ENCODE data around the gene RFFL.

Gene RFFL

DNA sequence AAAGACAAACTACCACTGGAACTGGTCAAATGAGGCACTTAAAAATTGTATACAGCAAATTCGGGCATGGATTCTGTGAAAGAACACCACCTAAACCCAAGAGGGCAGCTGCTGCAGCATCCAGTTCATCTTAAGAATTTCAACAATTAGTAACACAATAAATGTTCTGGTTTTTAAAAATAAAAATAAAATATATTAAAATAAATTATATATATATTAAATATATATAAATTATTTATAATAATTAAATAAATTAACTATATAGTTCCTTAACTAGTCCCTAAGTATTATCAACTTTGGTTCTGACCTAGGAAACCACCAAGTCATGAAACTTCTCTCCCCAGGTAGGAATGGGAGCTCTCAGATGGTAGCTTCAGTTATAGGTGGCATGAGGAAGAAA is 13.4 kb upstream of the RFFL start:
- no peak overlapping the region for H3K9ac ChIP-seq (ENCODE audit: low read depth, low read length)
- no peak overlapping the region for H3K4me3 ChIP-seq (ENCODE audit: low read depth, low read length)
- H3K36me3 ChIP-seq (ENCODE audit: control insufficient read depth, insufficient read depth, low read length): no peaks in the 10 kb centered on the region
- H3K9me3 ChIP-seq (ENCODE audit: control insufficient read depth, insufficient read depth, low read length): no peaks in the 10 kb centered on the region
- H3K4me1 ChIP-seq (ENCODE audit: control insufficient read depth, insufficient read depth, low read length): peaks cover 5% of the 10 kb centered on the region
- no peaks in the 10 kb centered on the region for H3K27me3 ChIP-seq (ENCODE audit: control insufficient read depth, insufficient read depth, low read length)

- Histone ChIP-seq H3K4me1 (ENCODE audit: control insufficient read depth, insufficient read depth, low read length) (no peaks in the 10 kb centered on the region), H3K9ac (ENCODE audit: low read depth, low read length) (no peak overlapping the region), H3K9me3 (ENCODE audit: control insufficient read depth, insufficient read depth, low read length) (no peaks in the 10 kb centered on the region), H3K4me3 (ENCODE audit: low read depth, low read length) (no peak overlapping the region), H3K27me3 (ENCODE audit: control insufficient read depth, insufficient read depth, low read length) (no peaks in the 10 kb centered on the region), H3K36me3 (ENCODE audit: control insufficient read depth, insufficient read depth, low read length) (no peaks in the 10 kb centered on the region)
Measured at GRCh38 chr17:35074711-35075707, 11.5 kb upstream of the RFFL start.

DNA sequence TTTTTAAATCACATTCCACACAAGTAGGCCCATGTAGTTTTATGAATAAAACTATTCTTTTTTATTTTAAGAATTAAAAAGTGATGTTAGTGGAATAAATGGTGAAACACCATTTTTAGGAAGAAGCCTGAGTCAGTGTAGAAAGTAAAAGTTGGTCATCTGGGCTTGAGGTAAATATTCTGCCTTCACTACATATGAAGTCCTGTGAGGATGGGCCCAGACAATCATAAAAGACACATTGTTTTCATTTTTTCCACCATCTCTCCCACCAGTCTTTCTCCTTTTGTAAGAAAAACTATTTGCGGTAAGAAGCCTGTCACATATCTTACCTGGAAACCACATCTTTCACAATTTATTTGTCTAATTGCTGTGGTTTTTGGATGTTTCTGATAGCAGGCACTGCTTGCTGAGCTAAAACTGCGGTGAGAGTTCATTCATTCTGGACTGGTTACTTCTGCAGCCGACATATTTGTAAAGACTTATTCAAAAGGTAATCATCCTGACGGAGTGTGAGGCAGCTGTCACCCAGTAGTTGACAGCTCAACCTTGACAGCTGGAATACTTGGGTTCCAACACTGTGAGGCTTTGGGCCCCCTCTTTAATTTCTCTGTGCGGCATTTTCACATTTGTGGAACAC is 10.6 kb upstream of the RFFL start:
- Histone ChIP-seq H3K36me3 (ENCODE audit: control insufficient read depth, insufficient read depth, low read length) (no peaks in the 10 kb centered on the region), H3K9ac (ENCODE audit: low read depth, low read length) (no peak overlapping the region), H3K27me3 (ENCODE audit: control insufficient read depth, insufficient read depth, low read length) (no peaks in the 10 kb centered on the region), H3K9me3 (ENCODE audit: control insufficient read depth, insufficient read depth, low read length) (no peaks in the 10 kb centered on the region), H3K4me3 (ENCODE audit: low read depth, low read length) (no peak overlapping the region), H3K4me1 (ENCODE audit: control insufficient read depth, insufficient read depth, low read length) (no peaks in the 10 kb centered on the region)

DNA sequence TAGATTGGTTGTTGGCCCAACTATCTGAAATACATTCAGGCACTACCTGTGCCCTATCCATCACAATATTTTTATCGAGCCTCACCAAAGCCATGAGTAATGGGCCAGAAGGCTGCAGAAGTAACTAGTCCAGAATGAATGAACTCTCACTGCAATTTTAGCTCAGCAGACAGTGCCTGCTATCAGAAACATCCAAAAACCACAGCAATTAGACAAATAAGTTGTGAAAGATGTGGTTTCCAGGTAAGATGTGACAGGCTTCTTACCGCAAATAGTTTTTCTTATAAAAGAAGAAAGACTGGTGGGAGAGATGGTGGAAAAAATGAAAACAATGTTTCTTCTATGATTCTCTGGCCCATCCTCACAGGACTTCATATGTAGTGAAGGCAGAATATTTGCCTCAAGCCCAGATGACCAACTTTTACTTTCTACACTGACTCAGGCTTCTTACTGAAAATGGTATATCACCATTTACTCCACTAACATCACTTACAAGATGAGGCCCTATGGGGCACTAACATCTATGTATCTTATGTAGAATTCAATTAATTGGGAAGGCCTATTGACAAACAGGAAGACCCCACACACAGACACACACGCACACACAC is 9.8 kb upstream of the RFFL start:
- H3K4me1 ChIP-seq (ENCODE audit: control insufficient read depth, insufficient read depth, low read length): no peaks in the 10 kb centered on the region

DNA sequence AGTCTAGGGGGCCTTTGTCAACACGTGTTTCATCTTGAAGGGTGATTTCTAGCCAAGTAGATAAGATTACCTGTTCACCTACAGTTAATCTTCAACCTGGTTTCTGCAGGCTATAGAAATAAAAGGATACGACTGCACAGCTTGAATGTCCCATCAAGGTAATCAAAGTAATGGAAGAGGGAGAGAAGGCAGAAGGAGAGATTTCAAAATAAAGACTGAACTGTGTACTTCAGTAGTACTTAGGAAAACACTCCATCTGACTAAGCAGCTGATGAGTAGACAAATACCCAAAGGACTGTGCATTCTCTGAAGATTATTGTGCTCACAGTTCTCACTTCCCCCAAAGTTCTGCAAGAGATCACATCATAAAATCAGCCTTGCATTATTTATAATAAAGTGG is 5.8 kb upstream of the RFFL start:
- Histone ChIP-seq H3K4me3 (ENCODE audit: low read depth, low read length) (no peak overlapping the region), H3K9me3 (ENCODE audit: control insufficient read depth, insufficient read depth, low read length) (no peaks in the 10 kb centered on the region), H3K36me3 (ENCODE audit: control insufficient read depth, insufficient read depth, low read length) (no peaks in the 10 kb centered on the region), H3K4me1 (ENCODE audit: control insufficient read depth, insufficient read depth, low read length) (peaks cover 17% of the 10 kb centered on the region), H3K9ac (ENCODE audit: low read depth, low read length) (no peak overlapping the region), H3K27me3 (ENCODE audit: control insufficient read depth, insufficient read depth, low read length) (no peaks in the 10 kb centered on the region)

More for the DNA sequence above, 9.8 kb upstream of the RFFL start:
- H3K9me3 ChIP-seq (ENCODE audit: control insufficient read depth, insufficient read depth, low read length): no peaks in the 10 kb centered on the region
- no peaks in the 10 kb centered on the region for H3K27me3 ChIP-seq (ENCODE audit: control insufficient read depth, insufficient read depth, low read length)
- no peaks in the 10 kb centered on the region for H3K36me3 ChIP-seq (ENCODE audit: control insufficient read depth, insufficient read depth, low read length)
- no peak overlapping the region for H3K9ac ChIP-seq (ENCODE audit: low read depth, low read length)
- H3K4me3 ChIP-seq (ENCODE audit: low read depth, low read length): no peak overlapping the region

- Histone ChIP-seq H3K36me3 (ENCODE audit: control insufficient read depth, insufficient read depth, low read length) (no peaks in the 10 kb centered on the region), H3K27me3 (ENCODE audit: control insufficient read depth, insufficient read depth, low read length) (no peaks in the 10 kb centered on the region), H3K9me3 (ENCODE audit: control insufficient read depth, insufficient read depth, low read length) (no peaks in the 10 kb centered on the region), H3K4me1 (ENCODE audit: control insufficient read depth, insufficient read depth, low read length) (peaks cover 23% of the 10 kb centered on the region), H3K9ac (ENCODE audit: low read depth, low read length) (no peak overlapping the region), H3K4me3 (ENCODE audit: low read depth, low read length) (no peak overlapping the region)
Measured at GRCh38 chr17:35068249-35068648, 4.7 kb upstream of the RFFL start.

GRCh38 chr17:35065880-35066279 is 2.4 kb upstream of the RFFL start:
- no peaks in the 10 kb centered on the region for H3K27me3 ChIP-seq (ENCODE audit: control insufficient read depth, insufficient read depth, low read length)
- no peak overlapping the region for H3K9ac ChIP-seq (ENCODE audit: low read depth, low read length)
- H3K9me3 ChIP-seq (ENCODE audit: control insufficient read depth, insufficient read depth, low read length): no peaks in the 10 kb centered on the region
- H3K4me3 ChIP-seq (ENCODE audit: low read depth, low read length): no peak overlapping the region
- H3K36me3 ChIP-seq (ENCODE audit: control insufficient read depth, insufficient read depth, low read length): no peaks in the 10 kb centered on the region
- H3K4me1 ChIP-seq (ENCODE audit: control insufficient read depth, insufficient read depth, low read length): peaks cover 23% of the 10 kb centered on the region

DNA sequence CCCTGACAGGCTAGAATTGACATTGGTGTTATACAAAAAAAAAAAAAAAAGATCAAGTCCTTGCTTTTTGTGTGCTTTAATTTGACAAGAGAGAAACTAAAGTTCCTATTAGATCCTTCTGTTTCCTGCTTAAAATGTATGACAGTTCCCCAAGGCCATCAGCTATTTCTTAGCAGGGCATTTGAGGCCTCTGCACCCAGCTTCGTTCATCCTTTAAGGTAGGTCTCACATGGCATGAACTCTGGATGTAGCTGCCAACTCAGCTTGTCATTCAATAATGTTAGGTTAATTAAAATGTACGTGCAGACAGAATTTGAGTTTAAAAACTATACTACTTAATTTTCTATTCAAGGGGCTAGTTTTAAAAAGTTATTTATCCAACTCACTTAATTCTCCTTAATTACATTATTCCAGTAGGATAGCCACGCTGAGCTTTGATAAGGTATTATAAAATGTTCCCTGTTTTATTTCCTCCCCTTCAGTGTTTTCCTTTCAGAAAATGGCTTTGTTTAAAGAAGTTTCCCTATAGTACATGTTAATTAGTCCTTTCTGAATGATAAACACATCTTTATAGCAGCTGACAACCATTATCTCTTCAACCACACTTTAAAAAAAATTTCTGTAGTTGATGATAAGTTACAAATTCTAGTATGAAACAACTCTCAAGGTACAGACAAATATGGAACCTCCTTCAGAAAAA is 1.2 kb upstream of the RFFL start:
- Histone ChIP-seq H3K9me3 (ENCODE audit: control insufficient read depth, insufficient read depth, low read length) (no peaks in the 10 kb centered on the region), H3K27me3 (ENCODE audit: control insufficient read depth, insufficient read depth, low read length) (no peaks in the 10 kb centered on the region), H3K9ac (ENCODE audit: low read depth, low read length) (no peak overlapping the region), H3K4me1 (ENCODE audit: control insufficient read depth, insufficient read depth, low read length) (peaks cover 23% of the 10 kb centered on the region), H3K36me3 (ENCODE audit: control insufficient read depth, insufficient read depth, low read length) (no peaks in the 10 kb centered on the region), H3K4me3 (ENCODE audit: low read depth, low read length) (no peak overlapping the region)

DNA sequence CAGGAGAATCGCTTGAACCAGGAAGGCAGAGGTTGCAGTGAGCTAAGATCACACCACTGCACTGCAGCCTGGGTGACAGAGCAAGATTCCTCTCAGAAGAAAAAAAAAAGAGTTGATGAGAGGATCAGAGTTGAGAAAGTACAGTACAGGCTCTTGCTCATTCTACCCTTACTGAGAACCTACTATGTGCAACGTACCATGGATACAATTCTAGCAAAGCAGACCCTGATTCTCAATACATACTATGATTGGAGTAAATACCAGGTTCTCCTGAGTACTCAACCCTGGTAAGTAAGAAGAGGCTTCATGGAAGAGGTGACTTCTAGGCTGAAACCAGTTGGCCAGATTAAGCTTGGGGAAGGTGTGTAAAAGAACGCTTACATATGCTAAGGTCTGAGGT is 1.2 kb downstream of the RFFL start:
- Histone ChIP-seq H3K9ac (ENCODE audit: low read depth, low read length) (no peak overlapping the region), H3K27me3 (ENCODE audit: control insufficient read depth, insufficient read depth, low read length) (no peaks in the 10 kb centered on the region), H3K9me3 (ENCODE audit: control insufficient read depth, insufficient read depth, low read length) (no peaks in the 10 kb centered on the region), H3K36me3 (ENCODE audit: control insufficient read depth, insufficient read depth, low read length) (no peaks in the 10 kb centered on the region), H3K4me3 (ENCODE audit: low read depth, low read length) (no peak overlapping the region), H3K4me1 (ENCODE audit: control insufficient read depth, insufficient read depth, low read length) (peaks cover 21% of the 10 kb centered on the region)

DNA sequence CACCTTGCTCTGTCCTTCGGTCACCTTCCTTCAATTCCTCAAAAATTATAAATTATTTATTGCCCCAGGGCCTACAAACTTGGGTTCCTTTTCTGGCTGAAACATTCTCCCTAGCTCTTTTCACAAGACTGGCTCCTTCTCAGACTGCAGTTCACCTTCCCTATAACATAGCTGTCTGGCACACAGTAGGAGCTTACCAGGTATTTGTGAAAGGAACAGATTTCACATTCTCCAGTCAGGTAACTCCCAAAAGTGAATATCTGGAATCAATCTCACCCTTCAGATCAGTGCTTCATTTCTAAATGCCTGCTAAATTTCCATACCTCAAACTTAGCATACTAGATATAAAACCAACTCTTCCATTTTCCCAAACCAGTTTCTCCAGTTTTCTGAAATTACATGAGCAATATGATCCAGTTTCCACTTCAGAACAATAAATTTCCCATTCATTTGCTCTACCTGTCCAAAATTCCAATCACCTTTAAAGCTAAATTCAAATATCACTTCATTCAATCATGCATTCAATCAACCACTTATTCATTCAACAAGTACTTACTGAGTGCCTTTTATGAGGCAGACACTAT is 6.1 kb downstream of the RFFL start:
- Histone ChIP-seq H3K4me1 (ENCODE audit: control insufficient read depth, insufficient read depth, low read length) (no peaks in the 10 kb centered on the region), H3K4me3 (ENCODE audit: low read depth, low read length) (no peak overlapping the region), H3K9me3 (ENCODE audit: control insufficient read depth, insufficient read depth, low read length) (no peaks in the 10 kb centered on the region), H3K9ac (ENCODE audit: low read depth, low read length) (no peak overlapping the region), H3K27me3 (ENCODE audit: control insufficient read depth, insufficient read depth, low read length) (no peaks in the 10 kb centered on the region), H3K36me3 (ENCODE audit: control insufficient read depth, insufficient read depth, low read length) (no peaks in the 10 kb centered on the region)

DNA sequence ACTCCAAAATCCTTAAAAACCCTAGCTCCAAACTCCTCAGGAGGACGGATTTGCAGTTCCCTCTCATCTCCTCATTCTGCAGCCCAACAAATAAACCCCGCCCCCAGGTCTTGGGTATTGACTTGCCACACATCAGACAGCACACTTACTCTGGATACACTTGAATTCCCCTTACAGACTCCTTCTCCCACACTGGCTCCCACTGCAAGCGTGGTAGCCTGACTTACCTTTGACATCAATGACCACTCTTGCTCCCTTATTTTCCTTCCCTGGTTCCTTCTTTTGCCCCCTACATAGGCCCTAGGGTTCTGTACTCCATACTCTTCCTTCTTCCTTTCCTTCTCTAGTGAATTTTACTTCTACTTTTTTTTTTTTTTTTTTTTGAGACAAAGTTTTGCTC is 7.5 kb downstream of the RFFL start:
- Histone ChIP-seq H3K9ac (ENCODE audit: low read depth, low read length) (no peak overlapping the region), H3K36me3 (ENCODE audit: control insufficient read depth, insufficient read depth, low read length) (no peaks in the 10 kb centered on the region), H3K9me3 (ENCODE audit: control insufficient read depth, insufficient read depth, low read length) (no peaks in the 10 kb centered on the region), H3K27me3 (ENCODE audit: control insufficient read depth, insufficient read depth, low read length) (no peaks in the 10 kb centered on the region), H3K4me3 (ENCODE audit: low read depth, low read length) (no peak overlapping the region), H3K4me1 (ENCODE audit: control insufficient read depth, insufficient read depth, low read length) (no peaks in the 10 kb centered on the region)

Measured in iPS-15b (cell line).